GM21381 (cell line): ENCODE measurements around the gene NUDT5.
"Not testable (repeated sequence)": the region's sequence is repeated elsewhere in the genome, so short reads cannot be mapped to it uniquely, and the experiment has no call there.

Source experiments
- ATAC-seq: cut with Tn5 transposase; IDR thresholded peaks from one replicate; pipeline ENCODE4 v1.9.1; 2021; ENCODE audit warnings: mild to moderate bottlenecking, moderate library complexity; ENCODE audit not compliant: unreplicated experiment

Gene NUDT5

GRCh38 chr10:12207114-12207513 is 11.4 kb upstream of the NUDT5 start:
- no peak for ATAC-seq

- ATAC-seq: no peak
These were observed 9.4 kb upstream of the NUDT5 start for GRCh38 chr10:12205082-12205481.

GRCh38 chr10:12202226-12202625 is 6.5 kb upstream of the NUDT5 start:
- no peak for ATAC-seq

- no peak for ATAC-seq
These were observed 5.9 kb upstream of the NUDT5 start for GRCh38 chr10:12201543-12201942.

GRCh38 chr10:12200850-12201249 is 5.2 kb upstream of the NUDT5 start:
- no peak for ATAC-seq

DNA sequence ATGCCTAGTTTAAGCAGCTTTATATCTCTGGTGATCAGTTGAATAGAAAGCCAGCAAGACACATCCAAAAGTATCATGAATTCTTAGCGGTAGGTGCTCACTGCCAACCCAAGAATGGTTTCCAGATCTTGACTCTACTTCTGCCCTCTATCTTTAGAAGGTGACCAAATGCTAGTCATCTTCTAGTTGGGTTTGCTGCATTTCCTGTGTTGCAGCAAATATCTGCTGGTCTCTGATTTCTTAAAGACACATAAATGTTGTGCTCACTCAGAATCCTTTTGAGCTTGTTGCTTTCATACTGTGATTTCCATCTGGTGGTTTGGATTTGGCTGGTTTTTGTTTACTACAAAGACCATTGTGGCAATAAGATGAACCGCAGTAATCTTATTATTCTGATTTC is 2.5 kb upstream of the NUDT5 start:
- no peak for ATAC-seq

GRCh38 chr10:12196531-12197211 is 980 bp upstream of the NUDT5 start:
- peak; percentile 5 for ATAC-seq

DNA sequence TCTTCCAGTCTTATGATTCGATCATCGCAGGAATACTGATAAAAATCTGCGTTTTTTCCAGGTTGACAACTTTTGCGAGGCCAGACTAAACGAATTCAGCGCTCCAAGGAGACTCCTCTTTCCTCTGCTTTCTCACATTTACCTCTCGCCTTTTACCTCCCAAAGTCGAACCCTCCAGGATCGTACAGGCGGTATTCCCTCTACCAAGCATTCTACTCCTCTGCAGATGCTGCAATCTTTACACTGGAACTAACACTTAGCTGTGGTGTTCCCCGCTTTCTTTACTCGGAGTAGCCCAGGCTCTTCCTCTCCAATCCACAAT is 449 bp downstream of the NUDT5 start:
- ATAC-seq: no peak

- no peak for ATAC-seq
These were observed 879 bp downstream of the NUDT5 start for GRCh38 chr10:12194752-12195271.

GRCh38 chr10:12193193-12193592 is 2.5 kb downstream of the NUDT5 start:
- ATAC-seq: no peak

GRCh38 chr10:12191715-12192114 is 4.0 kb downstream of the NUDT5 start:
- no peak for ATAC-seq

DNA sequence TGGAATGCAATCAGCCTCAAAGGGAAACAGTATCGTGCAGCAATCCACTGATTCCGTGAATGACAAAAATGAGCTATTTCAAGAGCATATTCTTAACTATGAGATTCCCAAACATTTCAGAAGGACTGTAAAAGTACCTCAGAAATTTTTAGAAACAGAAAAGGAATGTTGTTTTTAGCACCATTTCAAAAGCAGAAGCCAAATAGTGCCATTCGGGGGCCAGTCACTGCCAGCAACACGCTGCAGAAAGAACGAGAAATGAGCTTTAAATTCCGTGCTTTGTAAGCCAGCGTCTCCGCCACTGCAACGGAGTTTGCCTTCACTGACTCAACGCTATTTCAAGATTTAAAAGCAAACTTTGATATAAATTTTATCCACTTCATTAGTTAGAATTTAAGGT is 6.3 kb downstream of the NUDT5 start:
- ATAC-seq: no peak

- no peak for ATAC-seq
These were observed 7.0 kb downstream of the NUDT5 start for GRCh38 chr10:12188656-12189055.

- no peak for ATAC-seq
These were observed 8.3 kb downstream of the NUDT5 start for GRCh38 chr10:12187321-12187905.

- ATAC-seq: no peak
These were observed 9.4 kb downstream of the NUDT5 start for GRCh38 chr10:12186323-12186722.

DNA sequence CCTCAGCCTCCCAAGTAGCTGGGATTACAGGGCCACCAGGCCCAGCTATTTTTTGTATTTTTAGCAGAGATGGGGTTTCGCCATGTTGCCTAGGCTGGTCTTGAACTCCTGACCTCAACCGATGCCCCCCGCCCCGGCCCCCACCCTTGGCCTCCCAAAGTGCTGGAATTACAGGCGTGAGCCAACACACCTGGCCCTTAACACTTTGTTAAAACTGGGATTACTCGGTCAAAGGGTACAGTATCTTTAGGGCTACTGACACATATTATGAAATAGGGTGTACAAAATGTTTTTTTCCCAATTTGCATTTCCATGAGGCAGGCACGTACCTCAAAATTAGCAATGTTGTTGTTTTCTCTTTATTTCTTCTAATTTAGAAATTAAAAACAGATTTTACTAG is 11.5 kb downstream of the NUDT5 start:
- no peak for ATAC-seq

DNA sequence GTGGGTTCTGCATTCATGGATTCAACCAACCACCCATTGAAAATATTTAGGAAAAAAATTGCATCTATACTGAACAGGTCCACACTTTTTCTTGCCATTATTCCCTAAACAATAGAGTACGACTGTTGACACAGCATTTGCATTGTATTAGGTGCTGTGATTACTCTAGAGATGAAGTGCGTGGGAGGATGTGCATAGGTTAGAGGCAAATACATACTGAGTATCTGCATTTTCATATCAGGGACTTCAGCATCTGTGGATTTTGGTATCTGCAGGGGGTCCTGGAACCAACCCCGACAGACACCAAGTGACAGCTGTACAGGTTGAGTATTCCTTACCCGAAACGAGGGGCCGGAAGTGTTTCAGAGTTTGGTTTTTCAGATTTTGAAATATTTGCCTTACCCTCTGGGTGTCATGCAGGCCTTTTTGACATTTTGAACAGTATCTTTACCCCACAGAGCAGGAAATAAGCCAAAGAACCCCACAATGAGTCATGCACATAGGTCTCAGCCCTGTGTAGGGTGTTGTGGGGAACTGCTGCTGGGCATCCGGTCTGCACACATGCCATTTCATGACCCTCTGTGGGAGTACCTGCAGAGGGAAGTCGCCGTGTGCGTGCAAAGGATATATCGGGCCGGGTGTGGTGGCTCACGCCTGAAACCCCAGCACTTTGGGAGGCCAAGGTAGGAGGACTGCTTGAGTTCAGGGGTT is 14.5 kb downstream of the NUDT5 start:
- ATAC-seq: no peak

- ATAC-seq: no peak
These were observed 15.3 kb downstream of the NUDT5 start for GRCh38 chr10:12180221-12180974.

DNA sequence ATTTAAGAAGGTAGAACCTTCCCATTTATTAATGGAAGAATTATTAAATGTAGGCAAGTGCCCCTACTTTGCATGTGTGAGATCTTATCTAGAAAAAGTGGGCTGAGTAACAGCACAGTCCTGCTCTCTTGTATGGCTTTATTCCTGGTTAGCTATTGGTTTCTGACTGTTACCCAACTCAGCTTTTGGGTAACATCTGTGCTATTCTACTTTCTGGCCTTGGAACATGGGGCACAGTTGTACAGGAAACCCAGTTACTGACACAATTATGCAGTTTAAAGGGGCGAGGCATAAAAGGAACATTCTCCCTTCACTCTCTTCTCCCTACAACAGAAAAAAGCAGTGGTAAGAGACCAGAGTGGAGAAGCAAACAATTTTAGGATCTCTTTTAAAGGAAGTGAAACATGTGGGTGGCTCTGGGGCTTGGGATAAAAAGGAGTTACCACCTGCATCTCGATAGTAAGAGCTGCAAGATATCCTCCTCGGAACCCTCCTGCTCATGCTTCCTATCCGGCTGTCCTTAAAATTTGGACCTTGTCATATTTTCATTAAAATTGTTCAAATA is 16.0 kb downstream of the NUDT5 start:
- no peak for ATAC-seq

- ATAC-seq: no peak
These were observed 18.0 kb downstream of the NUDT5 start for GRCh38 chr10:12177642-12178041.

DNA sequence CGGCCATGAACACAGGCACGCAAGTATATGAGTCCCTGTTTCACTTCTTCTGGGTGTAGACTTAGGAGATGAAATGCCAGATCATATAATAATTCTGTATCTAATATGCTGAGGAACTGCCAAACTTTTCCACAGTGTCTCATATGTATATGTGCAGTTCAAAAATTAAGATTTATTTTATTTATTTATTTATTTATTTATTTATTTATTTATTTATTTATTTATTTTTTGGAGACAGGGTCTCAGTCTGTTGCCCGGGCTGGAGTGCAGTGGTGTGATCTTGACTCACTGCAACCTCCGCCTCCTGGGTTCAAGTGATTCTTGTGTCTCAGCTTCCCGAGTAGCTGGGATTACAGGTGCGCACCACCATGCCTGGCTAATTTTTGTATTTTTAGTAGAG is 24.2 kb downstream of the NUDT5 start:
- not testable (repeated sequence) for ATAC-seq
